Endothelial cell of umbilical vein (primary cell): ENCODE measurements around the gene GRM4. TPM values are rescaled to one million over a fixed set of nuclear protein-coding genes. Genes with fewer than 3 reads are reported as not detected.

Source experiments
- BruUV-seq: library from RNA; stranded (reverse); fragments of 400-500 nt; replicated peaks from 2 replicates; lab custom pipeline; 2021; lab: Mats Ljungman, UMichigan
- CTCF ChIA-PET: fragments of 300-600, 350-600 bp; sonication (Branson Sonifier 250); formaldehyde crosslinking; loops from one replicate; lab custom pipeline; 2021; ENCODE audit warnings: antibody characterized with exemption, inconsistent platforms; lab: Charles Lee
- POLR2A ChIA-PET: fragments of 300-600, 350-600 bp; sonication (Branson Sonifier 250); formaldehyde crosslinking; loops from one replicate; lab custom pipeline; 2021; ENCODE audit warnings: antibody characterized with exemption, inconsistent platforms; lab: Charles Lee
- DNase-seq: peaks from one replicate; pipeline ENCODE4 v3.0.0-alpha.2; 2011; ENCODE audit warnings: low read depth, low spot score
- FAIRE-seq: peaks from 2 replicates; lab custom pipeline; 2011; peaks lifted over from hg19 to GRCh38; lab: Jason Lieb, UNC
- H2AFZ ChIP-seq: 2 replicates; pipeline ENCODE4 v1.6.0; 2012; ENCODE audit warnings: low read depth, low read length, control low read depth, inconsistent platforms
- H3K27ac ChIP-seq: 2 replicates; pipeline ENCODE4 v1.5.1; 2011; ENCODE audit warnings: low read depth, mild to moderate bottlenecking, control low read depth, low read length, moderate library complexity; ENCODE audit not compliant: insufficient read depth
- H3K27me3 ChIP-seq, 2 experiments: 2 replicates each; pipeline versions ENCODE4 v1.6.0 to v1.6.1; 2011; ENCODE audit warnings: low read length in 2 of 2, mixed read lengths in 1 of 2; ENCODE audit not compliant: control insufficient read depth in 2 of 2, insufficient read depth in 2 of 2
- H3K36me3 ChIP-seq, 2 experiments: 2 replicates in 1 of 2; 3 replicates in 1 of 2; pipeline ENCODE4 v1.5.1; 2011; ENCODE audit warnings: low read length in 2 of 2, mild to moderate bottlenecking in 1 of 2, moderate library complexity in 1 of 2; ENCODE audit not compliant: control insufficient read depth in 2 of 2, insufficient read depth in 2 of 2; ENCODE audit errors: extremely low read depth in 1 of 2
- H3K4me1 ChIP-seq: 3 replicates; pipeline ENCODE4 v1.5.1; 2011; ENCODE audit warnings: mild to moderate bottlenecking, low read length; ENCODE audit not compliant: control insufficient read depth, insufficient read depth; ENCODE audit errors: extremely low read depth
- H3K4me2 ChIP-seq: 2 replicates; pipeline ENCODE4 v1.6.1; 2011; ENCODE audit warnings: low read length, control low read depth, mixed read lengths; ENCODE audit not compliant: insufficient read depth
- H3K4me3 ChIP-seq, 3 experiments: fragments of 200-600 bp in 1 of 3; sonication (generic), shearing (Covaris generic) in 1 of 3; replicated peaks in 1 of 3; 2 replicates each; pipeline ENCODE4 v1.5.1; 2011 to 2016; ENCODE audit warnings: control low read depth in 3 of 3, low read length in 3 of 3, mild to moderate bottlenecking in 2 of 3, inconsistent platforms in 1 of 3, low read depth in 1 of 3, moderate library complexity in 1 of 3; ENCODE audit not compliant: insufficient read depth in 1 of 3
- H3K79me2 ChIP-seq: 2 replicates; pipeline ENCODE4 v1.6.0; 2012; ENCODE audit warnings: low read length, inconsistent platforms; ENCODE audit not compliant: control insufficient read depth, insufficient read depth
- H3K9ac ChIP-seq: replicated peaks from 2 replicates; pipeline ENCODE3; 2011; ENCODE audit warnings: low read length, control low read depth; ENCODE audit not compliant: insufficient read depth; ENCODE audit errors: extremely low read depth
- H3K9me1 ChIP-seq: replicated peaks from 3 replicates; pipeline ENCODE4 v1.6.0; 2011; ENCODE audit warnings: mild to moderate bottlenecking, low read length; ENCODE audit not compliant: control insufficient read depth, insufficient read depth; ENCODE audit errors: extremely low read depth
- H3K9me3 ChIP-seq: replicated peaks from 2 replicates; pipeline ENCODE4 v1.5.1; 2012; ENCODE audit warnings: low read length, inconsistent platforms; ENCODE audit not compliant: control insufficient read depth, insufficient read depth
- H4K20me1 ChIP-seq: replicated peaks from 2 replicates; pipeline ENCODE3; 2011; ENCODE audit warnings: mild to moderate bottlenecking, low read length; ENCODE audit not compliant: control insufficient read depth, insufficient read depth; ENCODE audit errors: extremely low read depth
- CTCF ChIP-seq, 2 donors: IDR thresholded peaks; 1 replicate in 1 of 2; 2 replicates in 1 of 2; pipeline ENCODE4 v1.5.1; 2011; ENCODE audit warnings: low read length in 2 of 2, mild to moderate bottlenecking in 2 of 2, moderate library complexity in 2 of 2, control low read depth in 1 of 2, inconsistent platforms in 1 of 2, low read depth in 1 of 2; ENCODE audit not compliant: insufficient read depth in 1 of 2; ENCODE audit errors: extremely low read depth in 1 of 2
- EZH2 ChIP-seq: IDR thresholded peaks from 2 replicates; pipeline ENCODE4 v1.6.1; 2012; ENCODE audit warnings: borderline replicate concordance, low read depth, mild to moderate bottlenecking, moderate library complexity, low read length, inconsistent platforms; ENCODE audit not compliant: severe bottlenecking
- MAX ChIP-seq: IDR thresholded peaks from 2 replicates; pipeline ENCODE4 v1.6.1; 2011; ENCODE audit not compliant: insufficient read depth, insufficient read length
- POLR2A ChIP-seq: IDR thresholded peaks from 2 replicates; pipeline ENCODE4 v1.6.1; 2012; ENCODE audit warnings: low read depth, mild to moderate bottlenecking, control low read depth, low read length
- dilution Hi-C: fragments of 300-500 bp; cut with MboI; formaldehyde crosslinking; loops from one replicate; pipeline ENCODE4 v1.15.0; 2019; ENCODE audit warnings: low sequenced_read_pairs; ENCODE audit not compliant: extremely low pct_ligation_motif_present
- intact Hi-C: fragments of 100-400 bp; cut with micrococcal nuclease; formaldehyde crosslinking; loops from one replicate; pipeline ENCODE4 v1.10.0; 2022
- polyA plus RNA-seq, 4 experiments: library from polyadenylated mRNA; depleted of rRNA in 3 of 4; stranded (reverse) in 3 of 4; unstranded in 1 of 4; fragments of >200 nt; gene quantifications; 2 replicates each; pipeline versions ENCODE4 v1.2.1 to v1.2.3, GENCODE V29; 2011 to 2012; ENCODE audit warnings: missing spikeins in 1 of 4
- total RNA-seq: library from RNA; stranded (reverse); gene quantifications from 2 replicates; pipeline ENCODE4 v1.2.3, GENCODE V29; 2021

The GRM4 gene
- total and polyA plus RNA-seq, 2 donors (not counting 3 experiments of a cell fraction or from before 2014, with no cell fraction given), result 0.03 TPM; not detected in 1

- Histone ChIP-seq H3K36me3 (no peaks in the 10 kb centered on the region), H3K4me3 (peak overlapping the region in 1 of 3 experiments; percentile 13), H3K27ac (no peak overlapping the region), H3K9me1 (no peaks in the 10 kb centered on the region), H2AFZ (no peak overlapping the region), H3K4me2 (peak overlapping the region; percentile 64), H3K79me2 (no peaks in the 10 kb centered on the region), H3K9ac (no peak overlapping the region), H3K27me3 (peaks cover 60 to 62% of the 10 kb centered on the region in 2 experiments), H3K9me3 (no peaks in the 10 kb centered on the region), H4K20me1 (no peaks in the 10 kb centered on the region), H3K4me1 (no peaks in the 10 kb centered on the region)
- ChIA-PET CTCF (interaction anchor here (0.6 to 1.7 kb wide), 10 partner anchors 10 to 406 kb away, joined by 3 to 17 read pairs (median 3); no protein-coding TSS in a partner anchor), POLR2A (no interaction called here)
- BruUV-seq, result no TSS peak
- DNase-seq (no peak), FAIRE-seq (no peak)
- dilution Hi-C loops, result no loop called here
- intact Hi-C loops, result loop anchor here (5.0 kb wide), 1 partner anchor 107 kb away; no protein-coding TSS in a partner anchor
- TF ChIP-seq CTCF (IDR thresholded peaks at IDR 0.05; ENCODE audit: extremely low read depth in 1 of 2, insufficient read depth in 1 of 2, low read depth in 1 of 2, low read length in 2 of 2) (no peak), EZH2 (peak; percentile 83)
These were observed 1.2 kb downstream of the GRM4 start for GRCh38 chr6:34144581-34145160.

- TF ChIP-seq POLR2A (no peak), CTCF (IDR thresholded peaks at IDR 0.05; ENCODE audit: extremely low read depth in 1 of 2, insufficient read depth in 1 of 2, low read depth in 1 of 2, low read length in 2 of 2) (peak; percentile 5 to 37), EZH2 (peak; percentile 87), MAX (no peak)
- FAIRE-seq, result no peak
- H2AFZ ChIP-seq, result no peak overlapping the region
These were observed 1.9 kb downstream of the GRM4 start for GRCh38 chr6:34143884-34144580.

More at GRCh38 chr6:34143884-34144580, 1.9 kb downstream of the GRM4 start:
- Histone ChIP-seq H3K79me2 (no peaks in the 10 kb centered on the region), H3K9me1 (no peaks in the 10 kb centered on the region), H3K4me3 (no peak overlapping the region), H3K4me1 (no peaks in the 10 kb centered on the region), H3K4me2 (no peak overlapping the region), H4K20me1 (no peaks in the 10 kb centered on the region), H3K27me3 (peaks cover 62% of the 10 kb centered on the region in 2 experiments), H3K27ac (no peak overlapping the region), H3K9me3 (no peaks in the 10 kb centered on the region), H3K36me3 (no peaks in the 10 kb centered on the region), H3K9ac (no peak overlapping the region)
- DNase-seq, result peak; percentile 15
- BruUV-seq, result no TSS peak
- intact Hi-C loops (no loop called here), dilution Hi-C loops (no loop called here)
- ChIA-PET CTCF (interaction anchor here (0.6 to 1.7 kb wide), 4 partner anchors 11 to 405 kb away, joined by 3 to 17 read pairs (median 3); no protein-coding TSS in a partner anchor), POLR2A (no interaction called here)
